HL-60 (cell line): ENCODE results near the gene TLR5.

ENCODE experiments used
- DNase-seq, 2 experiments: peaks; one replicate each; pipeline ENCODE4 v3.0.0-alpha.2; 2010 to 2020; ENCODE audit warnings: low read depth in 1 of 2, low spot score in 1 of 2
- H3K27ac ChIP-seq: fragments of 250-450 bp; sonication (Bioruptor Pico); replicated peaks from 2 replicates; pipeline ENCODE4 v1.5.1; 2020; ENCODE audit warnings: mild to moderate bottlenecking, moderate library complexity
- H3K27me3 ChIP-seq: fragments of 250-450 bp; sonication (Bioruptor Pico); 2 replicates; pipeline ENCODE4 v1.5.1; 2021; ENCODE audit warnings: mild to moderate bottlenecking, moderate library complexity; ENCODE audit not compliant: insufficient read depth, poor library complexity, severe bottlenecking
- H3K4me3 ChIP-seq: replicated peaks from 2 replicates; pipeline ENCODE4 v1.5.1; 2011; ENCODE audit warnings: mild to moderate bottlenecking, control low read depth, low read length; ENCODE audit not compliant: insufficient read depth
- CTCF ChIP-seq: IDR thresholded peaks from one replicate; pipeline ENCODE4 v1.5.1; 2011; ENCODE audit warnings: low read length, control low read depth, inconsistent platforms; ENCODE audit not compliant: insufficient read depth
- GABPA ChIP-seq: IDR thresholded peaks from 2 replicates; pipeline ENCODE4 v1.6.1; 2012; ENCODE audit warnings: low read depth
- POLR2AphosphoS5 ChIP-seq: IDR thresholded peaks from 2 replicates; pipeline ENCODE4 v1.6.1; 2012; ENCODE audit warnings: low read depth
- REST ChIP-seq: IDR thresholded peaks from 2 replicates; pipeline ENCODE4 v1.6.1; 2012; ENCODE audit warnings: low read depth; ENCODE audit not compliant: insufficient replicate concordance
- SPI1 ChIP-seq: IDR thresholded peaks from 2 replicates; pipeline ENCODE4 v1.6.1; 2012; ENCODE audit warnings: low read depth, mild to moderate bottlenecking, borderline replicate concordance

The TLR5 gene

GRCh38 chr1:223110952-223111351 lies 32.1 kb downstream of the TLR5 start:
- DNase-seq, result no peak
- TF ChIP-seq GABPA (no peak), SPI1 (no peak), CTCF (no peak), REST (no peak), POLR2AphosphoS5 (no peak)
- H3K4me3 ChIP-seq, result no peak overlapping the region
- no peak overlapping the region for H3K27ac ChIP-seq
- H3K27me3 ChIP-seq, result no peaks in the 10 kb centered on the region

- H3K4me3 ChIP-seq, result no peak overlapping the region
- TF ChIP-seq REST (no peak), GABPA (no peak), SPI1 (no peak), CTCF (no peak)
- no peaks in the 10 kb centered on the region for H3K27me3 ChIP-seq
- H3K27ac ChIP-seq, result no peak overlapping the region
- DNase-seq, result no peak
These were observed 33.4 kb downstream of the TLR5 start for GRCh38 chr1:223109581-223110026.

GRCh38 chr1:223106856-223107255 lies 36.2 kb downstream of the TLR5 start:
- Histone ChIP-seq H3K4me3 (no peak overlapping the region), H3K27ac (no peak overlapping the region), H3K27me3 (no peaks in the 10 kb centered on the region)
- TF ChIP-seq POLR2AphosphoS5, result no peak
- no peak for TF ChIP-seq SPI1
- TF ChIP-seq REST, result no peak
- TF ChIP-seq GABPA, result no peak
- TF ChIP-seq CTCF, result no peak
- no peak for DNase-seq
